ENCODE results near the gene SYAP1. TPM values are rescaled to one million over a fixed set of nuclear protein-coding genes. Genes with fewer than 3 reads are reported as not detected.
"Not testable (repeated sequence)": the region's sequence is repeated elsewhere in the genome, so short reads cannot be mapped to it uniquely, and the experiment has no call there.

The SYAP1 gene
- total RNA-seq, 4 donors from 2014 or later = 14.9 to 31.2 (median 19.3) TPM

- no peaks in the 10 kb centered on the region for H3K4me1 ChIP-seq
- no peak for DNase-seq
- no peak overlapping the region for H3K27ac ChIP-seq
- no peaks in the 10 kb centered on the region for H3K27me3 ChIP-seq
- H3K9me3 ChIP-seq = no peaks in the 10 kb centered on the region
- no peaks in the 10 kb centered on the region for H3K36me3 ChIP-seq
- H3K4me3 ChIP-seq = no peak overlapping the region
- no peak for TF ChIP-seq CTCF (IDR thresholded peaks at IDR 0.05)
- no peak for TF ChIP-seq POLR2A (IDR thresholded peaks at IDR 0.05)
- intact Hi-C loops (cut with DNase I; ENCODE audit: low total_unique reads) = no loop called here
These were observed 59.6 kb downstream of the SYAP1 start for GRCh38 chrX:16778993-16779392.

GRCh38 chrX:16779815-16780214 is 60.4 kb downstream of the SYAP1 start:
- H3K27ac ChIP-seq; H3K27me3 ChIP-seq; DNase-seq; H3K4me1 ChIP-seq; intact Hi-C loops (cut with DNase I; ENCODE audit: low total_unique reads); H3K36me3 ChIP-seq; H3K4me3 ChIP-seq; H3K9me3 ChIP-seq: not testable (repeated sequence)

- Histone ChIP-seq H3K27me3 (no peaks in the 10 kb centered on the region), H3K4me1 (no peaks in the 10 kb centered on the region), H3K9me3 (no peaks in the 10 kb centered on the region), H3K36me3 (no peaks in the 10 kb centered on the region), H3K27ac (no peak overlapping the region), H3K4me3 (no peak overlapping the region)
- intact Hi-C loops (cut with DNase I; ENCODE audit: low total_unique reads) = no loop called here
- no peak for DNase-seq
- TF ChIP-seq POLR2A (IDR thresholded peaks at IDR 0.05) (no peak), CTCF (IDR thresholded peaks at IDR 0.05) (no peak)
These were observed 64.0 kb downstream of the SYAP1 start for GRCh38 chrX:16783452-16783851.

- H3K27me3 ChIP-seq; intact Hi-C loops (cut with DNase I; ENCODE audit: low total_unique reads); H3K4me1 ChIP-seq; H3K27ac ChIP-seq; H3K36me3 ChIP-seq; H3K9me3 ChIP-seq; DNase-seq; H3K4me3 ChIP-seq: not testable (repeated sequence)
These were observed 65.0 kb downstream of the SYAP1 start for GRCh38 chrX:16784440-16784839.

GRCh38 chrX:16785247-16786138 is 66.1 kb downstream of the SYAP1 start:
- peak; percentile 25 to 36 for DNase-seq
- H3K4me1 ChIP-seq = no peaks in the 10 kb centered on the region
- H3K4me3 ChIP-seq = peak overlapping the region; percentile 41 to 51
- no peaks in the 10 kb centered on the region for H3K9me3 ChIP-seq
- intact Hi-C loops (cut with DNase I; ENCODE audit: low total_unique reads) = no loop called here
- no peak for TF ChIP-seq CTCF (IDR thresholded peaks at IDR 0.05)
- TF ChIP-seq POLR2A (IDR thresholded peaks at IDR 0.05) = no peak
- H3K27ac ChIP-seq = peak overlapping the region; percentile 39 to 53
- H3K36me3 ChIP-seq = no peaks in the 10 kb centered on the region
- no peaks in the 10 kb centered on the region for H3K27me3 ChIP-seq

GRCh38 chrX:16786139-16786790 is 66.9 kb downstream of the SYAP1 start, which contains the start of gene TXLNG:
Gene TXLNG, plus strand, starts transcription at chrX:16786466. Its CDS starts 22 bp downstream, at chrX:16786488.
- Histone ChIP-seq H3K9me3 (no peaks in the 10 kb centered on the region), H3K27me3 (no peaks in the 10 kb centered on the region), H3K4me3 (peak within 1 kb of the TSS; percentile 63 to 93), H3K36me3 (no peaks in the 10 kb centered on the region), H3K4me1 (no peaks in the 10 kb centered on the region), H3K27ac (peak within 1 kb of the TSS; percentile 84 to 94)
- TF ChIP-seq POLR2A (IDR thresholded peaks at IDR 0.05) = peak; percentile 81 to 86
- TF ChIP-seq CTCF (IDR thresholded peaks at IDR 0.05) = peak in 2 of 4 experiments; percentile 5 to 8
- intact Hi-C loops (cut with DNase I; ENCODE audit: low total_unique reads) = no loop called here
- peak; percentile 99 to 100 for DNase-seq

All from uterus (tissue), 4 donors.